Activated CD8-positive, alpha-beta memory T cell treated with anti-CD3 and anti-CD28 coated beads for 1 hour (primary cell): ENCODE measurements around the gene CNTNAP2.
"Not testable (repeated sequence)": the region's sequence is repeated elsewhere in the genome, so short reads cannot be mapped to it uniquely, and the experiment has no call there.

Experiments used
- DNase-seq, 2 donors: peaks; one replicate each; pipeline ENCODE4 v3.0.0-alpha.2; 2020; ENCODE audit warnings: low read depth in 1 of 2; ENCODE audit errors: extremely low read depth in 1 of 2

Gene CNTNAP2

GRCh38 chr7:148261996-148262688, 2145.5 kb downstream of the CNTNAP2 start:
- DNase-seq = no peak

- DNase-seq = peak; percentile 14 to 52
These were observed 2146.2 kb downstream of the CNTNAP2 start for GRCh38 chr7:148262721-148263229.

GRCh38 chr7:148264933-148265557, 2148.4 kb downstream of the CNTNAP2 start:
- DNase-seq = no peak

- no peak for DNase-seq
These were observed 2149.3 kb downstream of the CNTNAP2 start for GRCh38 chr7:148265896-148266295.

GRCh38 chr7:148266795-148267194, 2150.2 kb downstream of the CNTNAP2 start:
- no peak for DNase-seq

GRCh38 chr7:148270576-148270975, 2154.0 kb downstream of the CNTNAP2 start:
- DNase-seq = no peak

GRCh38 chr7:148274118-148274517, 2157.5 kb downstream of the CNTNAP2 start:
- DNase-seq = no peak

- no peak for DNase-seq
These were observed 2158.8 kb downstream of the CNTNAP2 start for GRCh38 chr7:148275359-148275890.

- DNase-seq = no peak
These were observed 2159.9 kb downstream of the CNTNAP2 start for GRCh38 chr7:148276314-148277041.

- DNase-seq = no peak
These were observed 2160.6 kb downstream of the CNTNAP2 start for GRCh38 chr7:148277042-148277660.

- no peak for DNase-seq
These were observed 2169.5 kb downstream of the CNTNAP2 start for GRCh38 chr7:148286150-148286549.

- no peak for DNase-seq
These were observed 2170.9 kb downstream of the CNTNAP2 start for GRCh38 chr7:148287538-148287937.

- DNase-seq = no peak
These were observed 2172.1 kb downstream of the CNTNAP2 start for GRCh38 chr7:148288592-148289151.

GRCh38 chr7:148289630-148290029, 2173.0 kb downstream of the CNTNAP2 start:
- DNase-seq = no peak

GRCh38 chr7:148290538-148290937, 2173.9 kb downstream of the CNTNAP2 start:
- DNase-seq = no peak

- DNase-seq = no peak
These were observed 2175.2 kb downstream of the CNTNAP2 start for GRCh38 chr7:148291799-148292198.

- DNase-seq = no peak
These were observed 2180.5 kb downstream of the CNTNAP2 start for GRCh38 chr7:148296994-148297644.

- not testable (repeated sequence) for DNase-seq
These were observed 2182.2 kb downstream of the CNTNAP2 start for GRCh38 chr7:148298768-148299167.

- no peak for DNase-seq
These were observed 2183.0 kb downstream of the CNTNAP2 start for GRCh38 chr7:148299350-148300276.
